HG02973 (cell line): Measurements from ENCODE around the gene CCSER1.
A peak's percentile ranks its signal among the peaks of the same experiment; 100 is the strongest.

Experiments
- ATAC-seq: cut with Tn5 transposase; IDR thresholded peaks from one replicate; pipeline ENCODE4 v1.9.1; 2021; ENCODE audit warnings: moderate library complexity; ENCODE audit not compliant: unreplicated experiment

The CCSER1 gene

DNA sequence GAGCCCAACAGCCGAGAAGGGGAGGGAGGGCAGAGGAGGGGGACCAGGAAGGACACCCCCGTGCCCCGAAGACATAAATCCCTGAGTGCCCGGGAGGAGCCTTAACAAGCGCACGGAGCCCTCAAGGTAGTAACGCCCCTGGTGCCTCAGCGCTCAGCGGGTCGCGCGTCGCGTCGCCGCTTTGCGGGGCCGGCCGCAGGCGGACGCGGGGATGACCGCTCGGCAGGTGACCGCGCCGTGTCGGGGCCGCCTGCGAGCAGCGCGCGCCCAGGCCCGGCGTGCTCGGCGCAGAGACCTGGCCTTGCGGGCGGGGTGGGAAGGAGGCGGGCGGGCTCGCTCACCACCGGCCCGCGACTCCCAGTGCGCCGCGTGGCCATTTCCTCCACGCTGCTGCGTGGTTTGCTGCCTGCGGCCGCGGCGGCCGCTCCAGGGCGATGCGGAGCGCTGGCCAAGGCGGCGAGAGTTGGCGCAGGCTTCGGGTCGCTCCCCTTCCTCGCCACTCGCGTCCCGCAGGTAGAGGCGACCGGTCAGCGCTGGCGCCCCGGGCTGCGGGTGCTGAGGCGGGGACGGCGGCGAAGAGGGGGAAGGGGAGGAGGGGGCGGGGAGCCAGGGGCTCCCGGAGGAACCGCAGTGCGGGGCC is 632 bp downstream of the CCSER1 start:
- peak; percentile 17 for ATAC-seq

DNA sequence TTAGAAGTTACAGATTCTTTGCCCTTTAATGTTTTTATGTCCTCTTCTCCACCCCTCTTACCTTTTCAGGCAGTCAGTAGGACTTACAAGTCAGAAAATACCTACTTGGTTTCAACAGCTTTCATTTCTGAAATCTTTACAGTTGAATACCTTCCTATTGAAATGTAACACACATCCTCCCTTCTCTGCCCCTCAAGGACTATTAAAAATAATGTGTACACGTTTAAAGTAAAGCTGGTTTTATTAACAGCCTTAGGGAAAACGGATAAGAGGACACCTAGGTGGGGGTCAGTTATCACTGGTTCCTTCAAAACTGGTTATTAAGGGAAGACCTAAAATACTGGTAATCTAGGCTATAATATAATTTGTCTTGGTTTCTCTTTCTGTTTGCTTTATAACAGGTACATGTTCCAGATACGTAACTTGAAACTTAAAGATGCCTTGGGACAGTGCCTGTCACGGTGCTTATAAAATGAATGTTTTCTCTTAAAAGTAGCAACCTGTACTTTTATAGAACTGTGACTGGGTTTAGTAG is 1.8 kb downstream of the CCSER1 start:
- peak; percentile 20 for ATAC-seq

DNA sequence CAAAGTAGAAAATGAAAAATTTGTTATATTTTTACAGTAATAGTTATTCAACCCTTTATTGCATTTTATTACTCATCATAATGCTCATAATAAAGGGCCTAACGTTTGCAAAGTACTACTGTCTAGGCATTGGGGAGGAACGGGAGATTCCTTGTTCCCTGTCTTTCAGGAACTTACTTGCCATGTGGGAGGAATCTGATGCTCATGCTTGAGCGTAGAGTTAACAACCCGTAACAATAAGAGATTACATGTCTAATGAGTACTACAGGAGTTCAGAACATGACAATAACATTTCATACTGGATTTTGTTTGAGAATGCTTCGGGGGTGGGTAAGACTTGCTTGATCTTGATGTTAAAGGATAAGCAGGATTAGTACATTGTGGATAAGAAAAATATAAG is 2.9 kb downstream of the CCSER1 start:
- ATAC-seq = no peak

DNA sequence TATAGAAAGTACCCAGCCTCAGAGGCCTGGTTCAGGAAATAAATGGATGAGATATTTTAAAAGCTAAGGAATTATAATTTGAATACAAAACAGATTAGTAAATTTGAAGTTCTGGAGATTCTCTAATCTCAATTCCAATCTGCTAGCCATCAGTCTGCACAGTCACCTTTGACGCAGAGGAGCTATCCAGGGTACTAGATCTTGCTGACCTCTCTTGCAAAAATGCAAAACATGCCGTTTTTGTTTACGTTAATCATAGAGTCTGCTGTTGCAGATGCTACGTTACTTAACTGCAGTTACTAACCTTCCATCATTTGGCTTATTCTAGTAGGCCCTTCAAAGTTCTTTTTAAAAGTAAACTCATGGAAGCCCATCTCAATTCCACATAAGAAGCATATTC is 10.4 kb downstream of the CCSER1 start:
- ATAC-seq = no peak

DNA sequence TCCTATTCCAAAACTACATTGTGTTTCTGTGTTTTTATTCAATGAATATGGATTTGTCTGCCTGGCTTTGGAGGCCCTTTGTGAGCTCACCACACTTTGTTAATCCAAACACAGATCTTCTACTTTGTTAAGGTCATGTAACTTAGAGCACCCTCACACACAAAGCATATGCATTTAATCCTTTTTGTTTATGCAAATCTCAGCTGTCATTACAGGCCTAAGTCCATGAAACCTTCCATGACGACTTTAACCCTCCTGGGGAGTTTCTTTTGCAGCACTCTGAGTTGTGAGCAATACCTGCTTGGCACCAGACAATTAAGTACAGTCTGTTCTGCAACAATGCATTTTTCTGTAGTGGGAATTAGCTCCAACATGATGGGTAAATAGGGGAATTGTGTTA is 14.9 kb downstream of the CCSER1 start:
- ATAC-seq = no peak

DNA sequence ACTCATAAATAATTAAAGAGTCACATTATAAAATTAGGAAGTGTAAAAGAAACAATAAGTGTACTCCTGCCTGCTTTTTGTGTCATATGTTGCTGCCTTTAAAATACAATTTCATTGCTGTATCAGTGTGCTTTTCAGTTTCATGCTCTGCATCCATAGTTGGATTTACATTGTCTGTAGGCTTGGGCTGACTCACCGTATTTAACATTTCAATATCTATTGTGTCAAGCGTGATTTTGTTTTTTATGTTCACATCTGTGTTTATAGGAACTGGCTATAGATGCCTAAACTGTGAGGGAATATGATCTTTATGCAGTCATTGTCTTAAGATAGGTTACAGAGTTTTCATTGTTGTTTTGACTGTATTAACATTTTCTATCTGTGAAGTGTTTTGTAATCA is 18.1 kb downstream of the CCSER1 start:
- no peak for ATAC-seq

DNA sequence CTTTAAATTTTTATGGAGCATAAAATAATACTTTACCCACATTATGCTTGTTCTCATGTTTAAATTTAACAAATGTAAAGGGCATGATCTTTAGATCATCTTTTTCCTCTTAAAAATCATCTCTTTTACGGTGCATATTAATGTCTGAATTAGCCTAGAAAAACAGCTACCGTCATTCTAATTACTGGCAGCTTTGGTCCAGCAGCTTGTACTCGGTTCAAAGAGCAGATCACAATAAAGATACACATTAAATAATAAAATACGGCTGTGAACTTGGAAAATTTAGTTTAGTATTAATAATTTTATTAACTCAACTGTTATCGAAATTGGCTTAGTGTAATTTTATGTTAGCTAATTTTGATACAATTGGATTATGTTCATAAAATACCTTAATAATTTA is 19.1 kb downstream of the CCSER1 start:
- no peak for ATAC-seq

DNA sequence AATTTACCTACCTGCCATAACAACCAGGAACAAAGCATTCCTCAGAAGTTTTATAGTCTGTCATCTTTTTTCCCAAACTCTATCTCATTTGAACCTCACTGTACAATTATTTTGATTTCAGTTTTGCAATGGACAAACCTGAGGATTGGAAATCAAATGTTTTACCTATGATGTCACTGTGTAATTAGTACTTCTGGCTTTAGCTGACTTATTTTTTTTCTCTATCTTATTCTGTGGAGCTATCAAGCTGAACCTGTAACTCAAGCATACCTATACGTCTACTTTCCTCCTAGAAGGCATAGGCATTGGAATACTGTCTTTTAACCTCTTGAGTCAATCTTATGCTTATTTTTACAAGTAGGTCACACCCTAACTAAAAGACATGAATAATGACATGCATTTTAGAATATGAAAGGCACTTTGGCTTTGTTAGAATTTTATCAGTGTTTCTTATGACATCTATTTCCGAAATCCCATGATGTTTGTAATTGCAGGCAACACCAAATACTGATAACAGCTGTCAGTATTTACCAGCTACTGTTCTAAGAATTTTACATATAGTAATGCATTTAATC is 21.5 kb downstream of the CCSER1 start:
- ATAC-seq = no peak

DNA sequence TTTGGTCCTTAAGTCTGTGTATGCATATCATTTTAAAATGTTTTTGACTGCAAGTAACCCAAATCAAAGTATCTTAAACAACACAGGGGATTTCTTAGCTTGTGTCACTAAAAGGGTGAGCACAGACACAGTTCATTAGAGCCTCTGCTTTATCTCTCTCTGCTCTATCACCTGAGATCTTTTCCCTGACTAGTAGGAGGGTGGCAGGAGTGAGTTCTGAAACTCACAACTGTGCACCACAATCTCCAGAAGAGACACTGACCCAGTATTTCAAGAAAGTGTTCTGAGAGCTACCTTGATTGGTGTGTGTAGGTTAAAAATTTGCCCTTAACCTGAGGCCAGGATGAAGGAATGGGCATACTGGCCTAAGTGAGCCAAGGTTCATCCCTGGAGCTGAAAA is 24.8 kb downstream of the CCSER1 start:
- no peak for ATAC-seq

DNA sequence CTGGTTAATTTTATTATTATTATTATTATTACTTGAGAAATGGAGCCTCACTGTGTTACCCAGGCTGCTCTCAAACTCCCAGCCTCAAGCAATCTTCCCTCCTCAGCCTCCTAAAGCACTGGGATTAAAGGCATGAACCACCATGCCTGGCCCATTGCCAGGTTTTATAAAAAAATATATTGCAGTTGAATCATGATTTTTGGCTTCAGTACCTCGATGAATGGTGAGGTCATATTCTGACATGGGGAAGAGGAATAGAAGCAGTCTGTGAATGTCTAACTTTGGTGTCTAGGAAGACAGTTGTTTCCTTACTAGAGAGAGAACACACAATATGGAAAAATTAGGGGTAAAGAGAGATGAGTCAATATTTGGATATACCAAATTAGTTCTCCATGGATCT is 32.0 kb downstream of the CCSER1 start:
- ATAC-seq = no peak

DNA sequence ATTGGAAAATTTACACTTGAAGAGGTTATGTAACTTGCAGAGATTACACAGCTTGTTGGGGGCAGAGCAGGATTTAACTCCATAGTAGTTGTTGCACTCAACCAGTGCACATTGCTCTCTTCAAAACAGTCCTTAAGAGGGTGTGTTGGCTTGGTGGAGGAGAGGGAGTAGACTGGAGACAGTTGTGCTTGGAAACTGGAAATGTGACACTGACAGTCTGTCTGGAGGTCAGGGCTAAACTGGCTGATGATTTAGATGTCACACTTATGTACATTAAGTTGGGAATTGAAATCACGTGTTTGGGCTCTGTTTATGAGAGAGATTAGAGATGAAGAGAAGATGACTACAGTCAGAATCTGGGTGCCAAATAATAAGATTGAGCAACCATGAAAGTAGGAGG is 32.9 kb downstream of the CCSER1 start:
- ATAC-seq = no peak

DNA sequence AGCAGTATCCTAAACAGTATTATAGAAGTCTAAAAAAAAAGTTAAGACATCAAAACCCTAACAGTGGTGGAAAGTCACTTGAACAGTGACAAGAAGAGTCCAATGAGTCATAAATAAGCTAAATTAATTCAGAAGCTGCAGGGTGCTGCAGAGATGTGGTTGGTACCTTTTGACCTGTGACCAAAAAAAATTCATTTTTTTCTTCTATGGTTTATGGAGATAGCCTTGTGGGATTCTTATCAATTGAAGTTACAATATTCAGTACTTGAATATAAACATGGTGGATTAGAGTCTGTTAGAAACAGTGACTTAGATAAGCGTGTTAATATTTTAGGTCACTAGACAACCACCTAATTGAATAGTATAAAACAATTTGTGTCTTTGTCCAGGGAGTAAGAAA is 35.4 kb downstream of the CCSER1 start:
- ATAC-seq = no peak

DNA sequence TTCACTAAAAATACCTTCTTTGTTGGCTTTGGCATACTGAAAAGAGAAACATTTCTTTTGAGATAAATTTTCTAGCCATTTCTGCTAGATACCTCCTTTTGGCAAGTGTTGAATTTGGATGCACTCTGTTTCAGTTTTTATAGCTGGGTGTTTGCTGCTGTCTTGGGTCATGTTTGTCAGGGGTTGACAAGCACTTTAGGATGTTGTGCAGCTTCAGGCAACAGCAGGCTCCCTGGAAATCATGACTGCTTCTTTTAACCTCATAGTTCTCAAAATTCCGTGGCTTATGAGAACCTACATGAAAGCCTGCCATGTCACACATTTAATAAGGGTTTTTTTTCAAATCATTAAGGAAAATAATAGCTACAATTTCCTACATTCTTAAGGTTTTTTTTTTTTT is 36.7 kb downstream of the CCSER1 start:
- ATAC-seq = no peak

DNA sequence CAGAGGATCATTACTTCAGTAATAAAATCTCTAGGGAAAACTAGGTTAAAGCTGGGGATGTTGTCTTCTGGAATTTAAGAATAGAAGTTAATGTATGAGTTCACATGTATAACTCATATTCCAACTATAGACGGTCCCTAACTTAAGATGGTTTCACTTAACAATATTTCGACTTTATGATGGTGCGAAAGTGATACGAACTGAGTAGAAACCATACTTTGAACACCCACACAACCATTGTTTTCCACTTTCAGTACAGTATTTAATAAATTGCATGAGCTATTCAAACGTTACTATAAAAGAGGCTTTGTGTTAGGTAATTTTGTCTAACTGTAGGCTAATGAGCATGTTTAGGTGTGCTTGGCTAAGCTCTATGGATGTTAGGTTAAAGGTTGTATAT is 38.7 kb downstream of the CCSER1 start:
- ATAC-seq = peak; percentile 92

DNA sequence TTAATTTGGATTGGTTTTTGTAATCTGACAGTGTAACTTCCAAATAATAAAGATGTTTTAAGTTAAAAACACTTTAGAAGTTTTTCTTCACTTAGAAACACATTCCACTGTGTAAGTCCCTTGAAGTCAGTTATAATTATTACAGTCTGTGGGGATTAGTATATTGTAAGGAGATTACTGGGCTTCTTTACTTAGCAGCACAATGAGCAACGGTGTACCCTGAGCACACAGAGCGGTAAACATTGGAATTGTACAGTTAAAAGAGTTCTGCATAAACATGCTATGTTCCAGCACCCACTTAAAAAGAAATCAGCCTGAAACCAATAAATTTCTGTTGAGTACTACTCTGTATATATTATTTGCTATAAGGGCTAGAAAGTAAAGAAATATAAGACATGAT is 44.3 kb downstream of the CCSER1 start:
- ATAC-seq = no peak

DNA sequence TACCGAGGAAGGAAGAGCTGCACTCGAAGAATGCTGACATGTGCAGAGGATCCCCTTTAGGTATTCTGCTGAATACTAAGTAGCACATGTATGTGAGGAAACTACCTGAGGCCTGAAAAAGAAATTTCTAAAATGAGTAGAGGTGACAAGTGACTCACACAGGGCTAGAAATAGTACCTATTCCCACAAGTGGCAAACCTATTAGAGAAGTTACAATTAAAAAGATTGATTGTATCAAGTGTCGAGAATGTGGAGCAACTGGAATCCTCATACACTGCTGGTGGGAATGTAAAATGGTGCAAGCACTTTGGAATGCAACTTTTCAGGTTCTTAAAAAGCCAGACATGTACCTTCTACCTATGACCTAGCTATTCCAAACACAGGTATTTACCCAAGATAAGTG is 47.4 kb downstream of the CCSER1 start:
- ATAC-seq = peak; percentile 74

DNA sequence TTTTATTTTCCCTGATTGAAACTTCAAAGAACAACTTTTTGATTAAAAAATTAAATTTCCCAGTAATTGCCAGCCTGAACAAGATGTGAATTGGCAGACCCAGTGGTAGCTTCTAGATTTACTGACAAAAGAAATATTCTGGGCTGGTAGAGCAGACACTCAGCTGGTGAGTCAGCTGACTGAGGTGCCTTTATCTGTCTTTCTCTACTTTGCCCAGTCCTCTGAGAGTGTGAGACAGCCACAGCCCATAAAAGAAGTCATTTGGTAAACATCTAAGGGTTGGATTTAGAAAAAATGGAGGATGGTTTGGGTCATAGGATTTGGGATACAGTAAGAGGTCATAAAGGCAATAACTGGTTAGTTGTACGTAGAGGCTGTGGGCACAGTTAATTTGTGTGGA is 54.5 kb downstream of the CCSER1 start:
- no peak for ATAC-seq

DNA sequence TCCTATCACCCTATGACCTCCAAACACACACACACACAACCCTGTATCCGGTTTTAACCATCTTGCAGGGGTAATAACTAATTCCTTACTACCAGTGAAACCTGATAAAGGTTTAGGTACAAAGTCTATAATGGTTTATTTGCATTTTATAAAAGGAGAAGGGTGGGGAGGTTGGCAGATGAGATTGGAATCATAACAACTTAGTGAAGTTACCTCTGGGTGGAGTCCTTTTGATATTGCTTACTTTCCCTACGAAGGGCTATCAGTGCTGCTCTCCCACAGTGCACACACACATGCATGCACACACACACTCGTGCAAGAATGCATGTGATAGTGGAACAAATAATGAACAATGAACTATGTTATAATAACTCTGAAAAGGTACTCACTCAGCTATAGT is 56.1 kb downstream of the CCSER1 start:
- ATAC-seq = no peak

DNA sequence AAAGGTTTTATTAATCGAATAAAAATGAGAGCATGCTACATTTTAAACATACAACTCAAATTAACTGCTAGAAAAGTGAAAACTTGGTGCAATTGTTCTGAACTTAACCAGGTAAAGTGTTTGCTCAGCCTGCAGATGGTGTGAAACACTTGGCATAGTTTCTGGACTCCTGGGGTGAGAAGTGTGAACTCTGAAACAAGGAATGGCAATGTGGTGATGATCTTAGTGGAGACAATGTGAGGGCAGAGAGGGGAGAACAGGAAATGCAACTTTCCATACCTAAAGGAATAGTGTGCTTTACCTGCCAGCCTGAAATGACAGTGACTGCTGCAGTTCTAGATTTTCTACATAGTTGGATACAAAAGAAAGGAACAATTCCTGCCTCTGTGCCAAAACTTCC is 57.4 kb downstream of the CCSER1 start:
- no peak for ATAC-seq

DNA sequence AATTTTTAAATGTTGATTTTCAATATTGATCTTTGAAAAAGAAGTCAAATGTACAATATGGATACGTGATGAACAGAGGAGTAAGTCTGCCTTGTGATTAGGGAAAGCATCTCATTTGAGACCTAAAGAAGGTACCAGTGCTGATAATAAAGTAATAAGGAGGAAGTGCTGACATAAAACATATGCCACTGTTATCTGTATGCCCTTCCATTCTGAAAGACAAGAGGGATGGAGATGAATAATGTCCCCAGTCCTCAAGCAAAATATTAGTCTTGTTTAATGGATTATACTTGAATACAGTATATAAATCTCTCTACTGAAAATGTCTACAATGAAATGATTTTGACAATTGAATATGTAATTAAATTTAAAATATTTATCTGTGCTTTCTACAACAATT is 58.2 kb downstream of the CCSER1 start:
- ATAC-seq = no peak

DNA sequence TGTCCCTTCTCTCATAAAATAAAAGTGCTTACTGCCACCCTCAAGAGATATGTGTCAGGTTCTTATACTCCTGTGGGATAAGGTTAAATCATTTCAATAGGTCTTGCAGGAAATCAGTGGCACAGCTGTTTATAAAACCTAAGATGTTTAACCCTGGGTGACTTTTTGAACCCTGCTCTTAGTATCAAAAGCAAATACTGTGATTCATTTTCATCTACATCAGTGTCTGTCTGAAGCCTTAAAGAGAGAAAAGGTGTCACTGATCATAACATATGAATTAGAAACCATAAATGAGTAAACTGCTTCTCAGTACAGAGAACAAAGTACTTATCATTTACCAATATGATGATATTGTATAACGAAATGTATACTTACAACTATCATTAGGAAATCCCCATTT is 59.0 kb downstream of the CCSER1 start:
- no peak for ATAC-seq

DNA sequence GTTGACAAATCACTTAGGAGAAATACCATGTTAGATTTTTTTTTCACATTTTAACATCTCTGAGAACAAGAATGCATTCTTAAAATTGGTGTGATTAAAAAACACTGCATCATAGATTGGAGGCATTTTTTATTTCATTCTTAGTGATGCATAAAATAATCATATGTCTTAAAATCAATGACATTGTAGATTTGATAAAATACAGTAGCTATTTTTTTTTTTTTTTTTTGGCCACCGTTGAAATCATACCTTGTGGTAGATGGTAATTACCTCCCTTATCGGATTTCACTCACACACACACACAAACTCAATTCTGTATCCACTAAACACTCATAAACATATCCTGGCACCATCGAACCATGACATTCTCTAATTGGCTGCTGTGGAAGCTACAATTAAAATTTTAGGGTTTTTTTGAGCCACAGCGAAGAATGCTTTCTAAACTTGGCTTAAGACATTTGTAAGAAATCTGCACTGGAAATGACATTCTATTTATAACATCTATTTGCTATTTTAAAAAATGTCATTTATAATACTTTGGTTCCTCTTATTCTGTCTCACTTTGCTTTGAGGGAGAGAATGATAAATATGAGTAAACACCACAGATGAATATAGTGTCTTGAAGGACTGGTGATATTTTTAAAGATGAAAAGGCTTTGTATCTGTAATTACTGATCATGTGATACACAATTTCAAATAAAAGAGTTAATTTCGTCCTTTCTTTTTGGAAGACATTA is 60.1 kb downstream of the CCSER1 start:
- no peak for ATAC-seq
